Measurements from ENCODE around the gene CDKN2AIPNL. TPM values are rescaled to one million over a fixed set of nuclear protein-coding genes. Genes with fewer than 3 reads are reported as not detected.

CDKN2AIPNL gene
- total RNA-seq, 1 donor from 2014 or later = 15.2 TPM

GRCh38 chr5:134438721-134439123, 27.0 kb upstream of the CDKN2AIPNL start:
- no peak for DNase-seq (ENCODE audit: low spot score)
- Mint-ChIP-seq H3K36me3 (ENCODE audit: low read depth) (no peaks in the 10 kb centered on the region), H3K9me3 (ENCODE audit: low read depth) (no peaks in the 10 kb centered on the region), H3K4me3 (ENCODE audit: unreplicated experiment) (no peak overlapping the region), H3K4me1 (ENCODE audit: low read depth) (peaks cover 32% of the 10 kb centered on the region), H3K27ac (ENCODE audit: unreplicated experiment) (no peak overlapping the region), H3K27me3 (ENCODE audit: low read depth) (no peaks in the 10 kb centered on the region)
- TF ChIP-seq CTCF (IDR thresholded peaks at IDR 0.05) = no peak

DNA sequence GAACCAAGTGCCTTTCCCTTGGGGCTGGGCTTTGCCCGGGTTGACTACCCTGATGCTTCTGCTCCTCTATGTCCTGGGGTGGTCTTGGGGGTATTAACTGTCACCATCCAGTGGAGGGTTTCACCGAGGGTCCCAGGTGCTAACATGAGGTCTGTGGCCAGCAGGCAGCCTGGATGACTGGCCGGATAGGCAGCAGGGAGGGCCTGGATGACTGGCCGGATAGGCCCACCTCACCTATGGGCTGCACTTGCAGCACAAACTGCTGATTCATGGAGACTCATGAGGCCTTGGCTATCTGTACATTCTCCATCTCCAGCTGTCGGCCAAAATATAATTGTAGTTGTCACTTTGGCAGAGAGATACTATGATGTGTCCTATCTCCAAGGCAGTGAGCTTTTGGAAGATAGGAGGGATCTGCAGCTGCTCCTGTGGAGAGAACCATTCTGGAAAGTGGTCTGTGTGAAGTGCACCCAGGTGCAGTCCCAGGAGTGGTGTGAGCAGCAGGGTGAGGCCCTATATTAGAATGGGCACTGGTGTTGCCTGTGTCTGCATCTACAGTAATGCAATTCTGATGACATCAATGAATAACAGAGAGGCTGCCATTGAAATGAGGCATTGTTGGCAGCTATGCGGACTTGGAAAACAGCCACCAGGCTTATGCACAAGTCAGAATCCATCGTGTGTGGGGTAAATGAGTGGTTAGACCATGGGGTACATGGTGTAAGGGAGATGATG, 26.3 kb upstream of the CDKN2AIPNL start:
- peaks cover 32% of the 10 kb centered on the region for H3K4me1 Mint-ChIP-seq (ENCODE audit: low read depth)
- no peaks in the 10 kb centered on the region for H3K9me3 Mint-ChIP-seq (ENCODE audit: low read depth)
- TF ChIP-seq CTCF (IDR thresholded peaks at IDR 0.05) = no peak
- H3K4me3 Mint-ChIP-seq (ENCODE audit: unreplicated experiment) = no peak overlapping the region
- H3K27me3 Mint-ChIP-seq (ENCODE audit: low read depth) = no peaks in the 10 kb centered on the region
- DNase-seq (ENCODE audit: low spot score) = no peak
- no peaks in the 10 kb centered on the region for H3K36me3 Mint-ChIP-seq (ENCODE audit: low read depth)
- peak overlapping the region; percentile 58 for H3K27ac Mint-ChIP-seq (ENCODE audit: unreplicated experiment)

- Mint-ChIP-seq H3K4me1 (ENCODE audit: low read depth) (peaks cover 32% of the 10 kb centered on the region), H3K27ac (ENCODE audit: unreplicated experiment) (peak overlapping the region; percentile 92), H3K9me3 (ENCODE audit: low read depth) (no peaks in the 10 kb centered on the region), H3K36me3 (ENCODE audit: low read depth) (no peaks in the 10 kb centered on the region), H3K4me3 (ENCODE audit: unreplicated experiment) (no peak overlapping the region), H3K27me3 (ENCODE audit: low read depth) (no peaks in the 10 kb centered on the region)
- no peak for DNase-seq (ENCODE audit: low spot score)
- TF ChIP-seq CTCF (IDR thresholded peaks at IDR 0.05) = no peak
These were observed 25.7 kb upstream of the CDKN2AIPNL start for GRCh38 chr5:134437340-134437846.

GRCh38 chr5:134436523-134437339, 25.1 kb upstream of the CDKN2AIPNL start:
- DNase-seq (ENCODE audit: low spot score) = no peak
- Mint-ChIP-seq H3K9me3 (ENCODE audit: low read depth) (no peaks in the 10 kb centered on the region), H3K27ac (ENCODE audit: unreplicated experiment) (peak overlapping the region; percentile 92)

More at GRCh38 chr5:134436523-134437339, 25.1 kb upstream of the CDKN2AIPNL start:
- TF ChIP-seq CTCF (IDR thresholded peaks at IDR 0.05) = no peak
- peak overlapping the region; percentile 19 for H3K4me3 Mint-ChIP-seq (ENCODE audit: unreplicated experiment)
- H3K36me3 Mint-ChIP-seq (ENCODE audit: low read depth) = no peaks in the 10 kb centered on the region
- peaks cover 32% of the 10 kb centered on the region for H3K4me1 Mint-ChIP-seq (ENCODE audit: low read depth)
- H3K27me3 Mint-ChIP-seq (ENCODE audit: low read depth) = peaks cover 3% of the 10 kb centered on the region
